H1 (cell line): ENCODE results near the gene APH1A. TPM values are rescaled to one million over a fixed set of nuclear protein-coding genes. Genes with fewer than 3 reads are reported as not detected.

Experiments used
- CTCF ChIA-PET: fragments of 300-600 bp; sonication (Branson Sonifier 250); formaldehyde crosslinking; loops from one replicate; lab custom pipeline; 2021; ENCODE audit not compliant: partially characterized antibody; lab: Charles Lee
- POLR2A ChIA-PET: fragments of 300-600 bp; sonication (Branson Sonifier 250); formaldehyde crosslinking; loops from one replicate; lab custom pipeline; 2021; ENCODE audit warnings: inconsistent platforms; ENCODE audit not compliant: partially characterized antibody; lab: Charles Lee
- DNase-seq, 2 experiments: peaks; one replicate each; pipeline versions ENCODE4 v3.0.0 to v3.0.0-alpha.2; 2010 to 2022; ENCODE audit warnings: low spot score in 2 of 2, low read depth in 1 of 2, mixed read lengths in 1 of 2
- FAIRE-seq: peaks from 2 replicates; lab custom pipeline; 2011; peaks lifted over from hg19 to GRCh38; lab: Jason Lieb, UNC
- H2AFZ ChIP-seq: 2 replicates; pipeline ENCODE4 v1.8.1; 2012; ENCODE audit warnings: low read length, inconsistent platforms
- H2AK5ac ChIP-seq: 2 replicates; pipeline ENCODE4 v1.6.1; 2013; ENCODE audit warnings: low read depth, low read length
- H2BK120ac ChIP-seq: replicated peaks from 2 replicates; pipeline ENCODE3; 2013; ENCODE audit warnings: low read depth, low read length, inconsistent platforms
- H2BK12ac ChIP-seq: 2 replicates; pipeline ENCODE4 v1.6.1; 2013; ENCODE audit warnings: low read depth, low read length
- H2BK15ac ChIP-seq: 2 replicates; pipeline ENCODE4 v1.6.1; 2013; ENCODE audit warnings: low read length
- H2BK20ac ChIP-seq: 2 replicates; pipeline ENCODE4 v1.6.1; 2013; ENCODE audit warnings: low read length
- H2BK5ac ChIP-seq: 2 replicates; pipeline ENCODE4 v1.6.1; 2013; ENCODE audit warnings: low read depth, low read length
- H3K14ac ChIP-seq: 2 replicates; pipeline ENCODE4 v1.6.1; 2013; ENCODE audit warnings: inconsistent platforms; ENCODE audit not compliant: insufficient read length
- H3K18ac ChIP-seq: 2 replicates; pipeline ENCODE4 v1.6.1; 2013; ENCODE audit warnings: low read length; ENCODE audit errors: extremely low read depth
- H3K23ac ChIP-seq: 2 replicates; pipeline ENCODE4 v1.6.1; 2013; ENCODE audit warnings: inconsistent platforms; ENCODE audit not compliant: insufficient read length
- H3K23me2 ChIP-seq: 2 replicates; pipeline ENCODE4 v1.6.1; 2013; ENCODE audit warnings: low read depth, low read length
- H3K27ac ChIP-seq: 2 replicates; pipeline ENCODE4 v1.6.1; 2011; ENCODE audit warnings: low read depth, low read length, inconsistent platforms
- H3K27me3 ChIP-seq, 4 experiments: replicated peaks in 1 of 4; 1 replicate in 1 of 4; 2 replicates in 3 of 4; pipeline versions ENCODE4 v1.6.1 to v1.8.1; 2011 to 2013; ENCODE audit warnings: low read length in 3 of 4, mild to moderate bottlenecking in 3 of 4, inconsistent platforms in 2 of 4, mixed read lengths in 2 of 4, moderate library complexity in 1 of 4; ENCODE audit not compliant: control insufficient read depth in 3 of 4, insufficient read depth in 3 of 4; ENCODE audit errors: extremely low read depth in 1 of 4
- H3K36me3 ChIP-seq, 4 experiments: 2 replicates each; pipeline versions ENCODE4 v1.6.1 to v1.8.1; 2011 to 2013; ENCODE audit warnings: mild to moderate bottlenecking in 4 of 4, low read length in 3 of 4, moderate library complexity in 2 of 4, control low read depth in 1 of 4, inconsistent platforms in 1 of 4; ENCODE audit not compliant: insufficient read depth in 4 of 4, control insufficient read depth in 2 of 4
- H3K4ac ChIP-seq: replicated peaks from 2 replicates; pipeline ENCODE3; 2013; ENCODE audit warnings: low read length, low read depth, mixed read lengths, inconsistent platforms; ENCODE audit not compliant: insufficient read length
- H3K4me1 ChIP-seq, 4 experiments: replicated peaks in 1 of 4; 1 replicate in 1 of 4; 2 replicates in 3 of 4; pipeline versions ENCODE4 v1.6.1 to v1.8.1; 2011 to 2013; ENCODE audit warnings: low read length in 3 of 4, inconsistent platforms in 2 of 4, mixed read lengths in 1 of 4; ENCODE audit not compliant: insufficient read depth in 4 of 4, control insufficient read depth in 3 of 4
- H3K4me2 ChIP-seq, 2 experiments: 2 replicates each; pipeline versions ENCODE4 v1.6.1 to v1.8.1; 2011 to 2013; ENCODE audit warnings: low read depth in 2 of 2, low read length in 2 of 2, control low read depth in 1 of 2, inconsistent platforms in 1 of 2, mild to moderate bottlenecking in 1 of 2; ENCODE audit not compliant: insufficient read depth in 1 of 2
- H3K4me3 ChIP-seq, 4 experiments: fragments of 200-600, 300-600 bp in 1 of 4; sonication (generic), shearing (Covaris generic), sonication (Bioruptor Twin) in 1 of 4; 2 replicates each; pipeline versions ENCODE4 v1.5.1 to v1.8.1; 2011 to 2016; ENCODE audit warnings: low read length in 4 of 4, low read depth in 3 of 4, control low read depth in 2 of 4, inconsistent platforms in 2 of 4, mild to moderate bottlenecking in 2 of 4, mixed read lengths in 1 of 4, moderate library complexity in 1 of 4; ENCODE audit not compliant: insufficient read depth in 2 of 4; ENCODE audit errors: extremely low read depth in 1 of 4
- H3K56ac ChIP-seq: replicated peaks from 2 replicates; pipeline ENCODE3; 2013; ENCODE audit warnings: low read depth, mild to moderate bottlenecking, mixed read lengths, low read length, inconsistent platforms; ENCODE audit not compliant: insufficient read length
- H3K79me1 ChIP-seq: 2 replicates; pipeline ENCODE4 v1.6.1; 2013; ENCODE audit warnings: low read depth, low read length, control low read depth
- H3K79me2 ChIP-seq, 2 experiments: 2 replicates each; pipeline versions ENCODE4 v1.6.1 to v1.8.1; 2012 to 2013; ENCODE audit warnings: low read length in 2 of 2, mild to moderate bottlenecking in 2 of 2, inconsistent platforms in 1 of 2; ENCODE audit not compliant: insufficient read depth in 2 of 2, control insufficient read depth in 1 of 2
- H3K9ac ChIP-seq, 4 experiments: replicated peaks in 1 of 4; 1 replicate in 1 of 4; 2 replicates in 3 of 4; pipeline versions ENCODE4 v1.6.1 to v1.8.1; 2011 to 2013; ENCODE audit warnings: low read depth in 3 of 4, low read length in 3 of 4, control low read depth in 2 of 4, mild to moderate bottlenecking in 2 of 4, moderate library complexity in 2 of 4, inconsistent platforms in 1 of 4; ENCODE audit errors: extremely low read depth in 1 of 4
- H3K9me3 ChIP-seq, 2 experiments: 2 replicates each; pipeline versions ENCODE4 v1.6.1 to v1.8.1; 2012 to 2013; ENCODE audit warnings: mild to moderate bottlenecking in 2 of 2, moderate library complexity in 2 of 2, control low read depth in 1 of 2, inconsistent platforms in 1 of 2, low read depth in 1 of 2, low read length in 1 of 2, mixed read lengths in 1 of 2; ENCODE audit not compliant: insufficient read depth in 2 of 2
- H4K20me1 ChIP-seq, 2 experiments: replicated peaks in 1 of 2; 2 replicates each; pipeline versions ENCODE3 to v1.8.1; 2011 to 2013; ENCODE audit warnings: inconsistent platforms in 2 of 2, low read length in 2 of 2, mild to moderate bottlenecking in 1 of 2; ENCODE audit not compliant: insufficient read depth in 2 of 2, control insufficient read depth in 1 of 2
- H4K5ac ChIP-seq: 2 replicates; pipeline ENCODE4 v1.6.1; 2013; ENCODE audit warnings: low read length, low read depth, mixed read lengths, inconsistent platforms; ENCODE audit not compliant: insufficient read length
- H4K8ac ChIP-seq: 2 replicates; pipeline ENCODE4 v1.8.0; 2013; ENCODE audit warnings: mild to moderate bottlenecking, moderate library complexity, low read length, inconsistent platforms; ENCODE audit not compliant: insufficient read depth; ENCODE audit errors: extremely low read depth
- H4K91ac ChIP-seq: replicated peaks from 2 replicates; pipeline ENCODE3; 2013; ENCODE audit warnings: low read length, mixed read lengths, inconsistent platforms; ENCODE audit not compliant: insufficient read length
- EGR1 ChIP-seq: IDR thresholded peaks from 2 replicates; pipeline ENCODE4 v1.6.1; 2011; ENCODE audit warnings: low read depth, low read length, borderline replicate concordance
- GABPA ChIP-seq: IDR thresholded peaks from 2 replicates; pipeline ENCODE4 v1.6.1; 2011; ENCODE audit warnings: mild to moderate bottlenecking, low read length, moderate library complexity, borderline replicate concordance; ENCODE audit not compliant: insufficient read depth
- GTF2F1 ChIP-seq: IDR thresholded peaks from 2 replicates; pipeline ENCODE4 v1.6.1; 2012; ENCODE audit warnings: low read depth, low read length, improper control_type of control experiment, borderline replicate concordance
- KDM1A ChIP-seq: fragments of 200-600, 300-600 bp; sonication (generic); IDR thresholded peaks from 2 replicates; pipeline ENCODE4 v1.7.1; 2016; ENCODE audit warnings: mild to moderate bottlenecking, low read length, borderline replicate concordance
- RNF2 ChIP-seq: fragments of 200-900, 300-1000 bp; sonication (generic); IDR thresholded peaks from 2 replicates; pipeline ENCODE4 v1.7.1; 2016; ENCODE audit warnings: borderline replicate concordance, low read depth, mild to moderate bottlenecking, antibody characterized with exemption, low read length; ENCODE audit not compliant: poor library complexity, severe bottlenecking; ENCODE audit errors: missing control alignments
- RXRA ChIP-seq: IDR thresholded peaks from 2 replicates; pipeline ENCODE4 v1.6.1; 2011; ENCODE audit warnings: low read depth, mild to moderate bottlenecking, low read length, moderate library complexity; ENCODE audit not compliant: insufficient read depth
- SIN3A ChIP-seq, 2 experiments: IDR thresholded peaks in 1 of 2; conservative IDR thresholded peaks in 1 of 2; 2 replicates each; pipeline ENCODE4 v1.6.1; 2011 to 2012; ENCODE audit warnings: low read length in 2 of 2, improper control_type of control experiment in 1 of 2, low read depth in 1 of 2, mild to moderate bottlenecking in 1 of 2
- SP2 ChIP-seq: IDR thresholded peaks from 2 replicates; pipeline ENCODE4 v1.6.1; 2012; ENCODE audit warnings: mild to moderate bottlenecking, low read length, inconsistent platforms
- SP4 ChIP-seq: IDR thresholded peaks from 2 replicates; pipeline ENCODE4 v1.6.1; 2012; ENCODE audit warnings: low read length, inconsistent platforms
- TAF1 ChIP-seq: IDR thresholded peaks from 2 replicates; pipeline ENCODE4 v1.6.1; 2011; ENCODE audit warnings: mild to moderate bottlenecking, low read depth, low read length
- TBP ChIP-seq: IDR thresholded peaks from 2 replicates; pipeline ENCODE4 v1.6.1; 2011; ENCODE audit warnings: low read depth, low read length, improper control_type of control experiment
- WGBS, 2 experiments: shearing (Covaris generic) in 1 of 2; methylation state at CpG; one replicate each; pipeline versions ENCODE4 v1.1.6 to v1.1.7; 2013 to 2015; ENCODE audit warnings: low lambda C conversion rate in 2 of 2, mixed read lengths in 2 of 2, inconsistent platforms in 1 of 2, low coverage in 1 of 2, missing lambda C conversion rate in 1 of 2; ENCODE audit not compliant: insufficient replicate concordance in 2 of 2, insufficient coverage in 1 of 2, insufficient read length in 1 of 2; ENCODE audit errors: extremely low coverage in 1 of 2, missing lambda C conversion rate in 1 of 2; 5-methylcytosine and 5-hydroxymethylcytosine counted together
- polyA plus RNA-seq, 7 experiments: library from polyadenylated mRNA; depleted of rRNA in 3 of 7; stranded (reverse) in 5 of 7; unstranded in 2 of 7; fragments of >200 nt in 5 of 7; fragments of 200-250 nt in 2 of 7; gene quantifications; 1 replicate in 5 of 7; 2 replicates in 1 of 7; 4 replicates in 1 of 7; pipeline versions ENCODE4 v1.2.1 to v1.2.3, GENCODE V29; 2011 to 2013; ENCODE audit warnings: missing spikeins in 2 of 7, mixed read lengths in 2 of 7
- total RNA-seq: library from RNA; stranded (reverse); fragmentation: NEBNext Ultra II Directional; extraction: Animal tissue kit (Norgen Biotek cat#: 25700); gene quantifications from 2 replicates; pipeline ENCODE4 v1.2.1, GENCODE V29; 2021

APH1A gene
- total and polyA plus RNA-seq, 2 of the 8 experiments (the other 6 are each of a cell fraction or from before 2014, with no cell fraction given), result 111 to 183 TPM

- H3K9ac ChIP-seq, result peak overlapping the region; percentile 93 to 99 (median 95)
- peak overlapping the region; percentile 29 for H4K91ac ChIP-seq
- peaks cover 10% of the 10 kb centered on the region for H3K23me2 ChIP-seq
- H4K20me1 ChIP-seq, result peaks cover 0 to 2% of the 10 kb centered on the region in 2 experiments
- no peak overlapping the region for H3K23ac ChIP-seq
- peak overlapping the region; percentile 74 for H3K27ac ChIP-seq
- H3K9me3 ChIP-seq, result no peaks in the 10 kb centered on the region
- H2BK5ac ChIP-seq, result peak overlapping the region; percentile 95
- H3K56ac ChIP-seq, result peak overlapping the region; percentile 43
- no peak overlapping the region for H2BK15ac ChIP-seq
- H3K27me3 ChIP-seq, result no peaks in the 10 kb centered on the region
- peak overlapping the region; percentile 91 for H3K14ac ChIP-seq
- ChIA-PET CTCF (interaction anchor here (0.9 to 1.6 kb wide), 2 partner anchors 22 to 298 kb away, joined by 4 to 5 read pairs; no protein-coding TSS in a partner anchor), POLR2A (interaction anchor here (0.6 to 5.6 kb wide), 18 partner anchors 8 to 260 kb away, joined by 3 to 61 read pairs (median 5); partner anchors contain the start of genes APH1A, C1orf54 and CA14)
- peak overlapping the region; percentile 92 for H4K8ac ChIP-seq
- H3K4me2 ChIP-seq, result peak overlapping the region; percentile 77 to 86
- no peak overlapping the region; the same call in 1 of the 2 replicates for H2BK12ac ChIP-seq
- no peak overlapping the region for H2AK5ac ChIP-seq
- WGBS, 2 experiments, result 1% methylated on average over 72 of the region's 78 CpGs; no CpG with 5 or more reads in 1 of the 2 experiments
- peaks cover 0 to 6% (median 2%) of the 10 kb centered on the region in 4 experiments; a peak in 5 of 7 replicates for H3K4me1 ChIP-seq
- H2AFZ ChIP-seq, result no peak overlapping the region
- H2BK120ac ChIP-seq, result no peak overlapping the region
- peaks cover 0 to 16% (median 0%) of the 10 kb centered on the region in 4 experiments; a peak in 5 of 8 replicates for H3K36me3 ChIP-seq
- peak overlapping the region; percentile 85 for H4K5ac ChIP-seq
- H2BK20ac ChIP-seq, result no peak overlapping the region
- FAIRE-seq (no peak), DNase-seq (peak in 1 of 2 experiments; percentile 87)
- H3K79me2 ChIP-seq, result peaks cover 22 to 59% of the 10 kb centered on the region in 2 experiments
- no peaks in the 10 kb centered on the region; the same call in 1 of the 2 replicates for H3K79me1 ChIP-seq
- H3K4me3 ChIP-seq, result peak overlapping the region; percentile 84 to 99 (median 98)
- H3K4ac ChIP-seq, result peak overlapping the region; percentile 50
- H3K18ac ChIP-seq, result peak overlapping the region; percentile 83
- TF ChIP-seq GABPA (no peak), GTF2F1 (no peak), RXRA (no peak), TBP (peak; percentile 90), EGR1 (no peak), RNF2 (no peak), SIN3A (conservative IDR thresholded peaks at IDR 0.05 in 1 of 2, IDR thresholded peaks at IDR 0.05 in 1 of 2; ENCODE audit: low read depth in 1 of 2, low read length in 2 of 2) (peak in 1 of 2 experiments; percentile 73; a peak in 2 of 4 replicates), KDM1A (no peak), SP2 (no peak), SP4 (peak; percentile 67; the same call in 1 of the 2 replicates), TAF1 (peak; percentile 85)
Measured at GRCh38 chr1:150234566-150235293, 34.1 kb downstream of the APH1A start.
